HG03432 (cell line): ENCODE results near the gene AK3.
"Not testable (repeated sequence)": the region's sequence is repeated elsewhere in the genome, so short reads cannot be mapped to it uniquely, and the experiment has no call there.

Source experiments
- ATAC-seq: cut with Tn5 transposase; IDR thresholded peaks from one replicate; pipeline ENCODE4 v1.9.1; 2021; ENCODE audit warnings: mild to moderate bottlenecking, moderate library complexity; ENCODE audit not compliant: unreplicated experiment

AK3 gene

GRCh38 chr9:4740638-4741364 is at the start of gene AK3:
Gene AK3 (minus strand): TSS chr9:4741202. CDS start chr9:4741087, 115 bp downstream.
- ATAC-seq, result peak; percentile 94

- no peak for ATAC-seq
Observed at GRCh38 chr9:4788703-4789102, 47.7 kb upstream of the AK3 start.

- no peak for ATAC-seq
Observed at GRCh38 chr9:4787876-4788275, 46.9 kb upstream of the AK3 start.

GRCh38 chr9:4786599-4786998 is 45.6 kb upstream of the AK3 start:
- ATAC-seq, result no peak

GRCh38 chr9:4784403-4784802 is 43.4 kb upstream of the AK3 start:
- no peak for ATAC-seq

GRCh38 chr9:4783191-4783590 is 42.2 kb upstream of the AK3 start:
- not testable (repeated sequence) for ATAC-seq

GRCh38 chr9:4781408-4781807 is 40.4 kb upstream of the AK3 start:
- no peak for ATAC-seq

- ATAC-seq, result no peak
Observed at GRCh38 chr9:4780651-4781050, 39.6 kb upstream of the AK3 start.

GRCh38 chr9:4774958-4775357 is 34.0 kb upstream of the AK3 start:
- not testable (repeated sequence) for ATAC-seq

GRCh38 chr9:4774209-4774608 is 33.2 kb upstream of the AK3 start:
- ATAC-seq, result no peak

GRCh38 chr9:4771788-4772187 is 30.8 kb upstream of the AK3 start:
- no peak for ATAC-seq

GRCh38 chr9:4769321-4770080 is 28.5 kb upstream of the AK3 start:
- ATAC-seq, result no peak

GRCh38 chr9:4768681-4769080 is 27.7 kb upstream of the AK3 start:
- no peak for ATAC-seq

GRCh38 chr9:4764033-4764432 is 23.0 kb upstream of the AK3 start:
- ATAC-seq, result no peak

GRCh38 chr9:4762886-4763541 is 22.0 kb upstream of the AK3 start:
- peak; percentile 15 for ATAC-seq

GRCh38 chr9:4762108-4762885 is 21.3 kb upstream of the AK3 start:
- ATAC-seq, result peak; percentile 83

- no peak for ATAC-seq
Observed at GRCh38 chr9:4760122-4760521, 19.1 kb upstream of the AK3 start.

- no peak for ATAC-seq
Observed at GRCh38 chr9:4756420-4756819, 15.4 kb upstream of the AK3 start.

GRCh38 chr9:4755026-4755609 is 14.1 kb upstream of the AK3 start:
- peak; percentile 61 for ATAC-seq

GRCh38 chr9:4754530-4754929 is 13.5 kb upstream of the AK3 start:
- ATAC-seq, result not testable (repeated sequence)
